Measurements from ENCODE around the gene TMEM220.
A peak's percentile ranks its signal among the peaks of the same experiment; 100 is the strongest.
"Not testable (repeated sequence)": the region's sequence is repeated elsewhere in the genome, so short reads cannot be mapped to it uniquely, and the experiment has no call there.

Gene TMEM220

DNA sequence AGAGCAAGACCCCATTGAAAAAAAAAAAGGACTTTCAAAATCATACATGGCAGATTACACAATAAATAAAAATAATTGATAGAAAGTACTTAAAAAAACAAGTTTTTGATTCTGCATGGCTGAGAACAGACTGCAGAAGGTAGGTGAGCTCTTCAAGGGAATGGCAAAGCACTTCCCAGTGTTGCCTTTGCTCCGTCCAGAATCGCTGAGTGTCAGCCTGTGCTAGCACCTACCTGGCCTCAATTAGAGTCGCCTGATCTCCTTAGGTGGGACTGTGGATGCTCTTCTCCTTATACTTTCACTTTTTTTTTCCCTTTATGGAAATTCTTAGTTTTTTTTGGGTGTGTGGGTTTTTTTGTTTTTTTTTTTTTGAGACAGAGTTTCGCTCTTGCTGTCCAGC lies 6.0 kb upstream of the TMEM220 start:
- no peak overlapping the region for H3K4me3 ChIP-seq (ENCODE audit: low read depth, low read length)
- ChIA-PET POLR2A (no interaction called here), CTCF (interaction anchor here (1.0 to 4.7 kb wide), 10 partner anchors 8 to 1253 kb away, joined by 3 to 128 read pairs (median 11); no protein-coding TSS in a partner anchor)
- TF ChIP-seq, protein P1, sequence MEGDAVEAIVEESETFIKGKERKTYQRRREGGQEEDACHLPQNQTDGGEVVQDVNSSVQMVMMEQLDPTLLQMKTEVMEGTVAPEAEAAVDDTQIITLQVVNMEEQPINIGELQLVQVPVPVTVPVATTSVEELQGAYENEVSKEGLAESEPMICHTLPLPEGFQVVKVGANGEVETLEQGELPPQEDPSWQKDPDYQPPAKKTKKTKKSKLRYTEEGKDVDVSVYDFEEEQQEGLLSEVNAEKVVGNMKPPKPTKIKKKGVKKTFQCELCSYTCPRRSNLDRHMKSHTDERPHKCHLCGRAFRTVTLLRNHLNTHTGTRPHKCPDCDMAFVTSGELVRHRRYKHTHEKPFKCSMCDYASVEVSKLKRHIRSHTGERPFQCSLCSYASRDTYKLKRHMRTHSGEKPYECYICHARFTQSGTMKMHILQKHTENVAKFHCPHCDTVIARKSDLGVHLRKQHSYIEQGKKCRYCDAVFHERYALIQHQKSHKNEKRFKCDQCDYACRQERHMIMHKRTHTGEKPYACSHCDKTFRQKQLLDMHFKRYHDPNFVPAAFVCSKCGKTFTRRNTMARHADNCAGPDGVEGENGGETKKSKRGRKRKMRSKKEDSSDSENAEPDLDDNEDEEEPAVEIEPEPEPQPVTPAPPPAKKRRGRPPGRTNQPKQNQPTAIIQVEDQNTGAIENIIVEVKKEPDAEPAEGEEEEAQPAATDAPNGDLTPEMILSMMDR (IDR thresholded peaks at IDR 0.05; ENCODE audit: insufficient read depth, low read length, missing control alignments), result no peak
- DNase-seq (ENCODE audit: low read depth, low spot score), result no peak

DNA sequence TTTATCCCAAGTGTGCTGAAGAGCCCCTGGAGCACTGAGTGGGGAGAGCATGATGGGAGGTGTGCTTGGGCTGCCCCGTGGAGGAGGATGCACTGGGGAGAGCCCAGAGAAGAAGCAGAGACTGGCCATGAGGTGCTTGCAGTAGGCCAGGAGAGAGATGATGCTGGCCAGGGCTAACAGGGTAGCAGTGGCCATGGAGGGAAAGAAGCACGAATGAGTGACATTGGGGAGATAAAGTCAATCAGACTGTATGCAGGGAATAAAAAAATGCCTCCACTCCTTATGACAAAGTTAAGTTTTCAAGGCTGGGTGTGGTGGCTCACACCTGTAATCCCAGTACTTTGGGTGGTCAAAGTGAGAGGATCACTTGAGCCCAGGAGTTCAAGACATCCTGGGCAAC lies 5.4 kb upstream of the TMEM220 start:
- POLR2A ChIA-PET, result no interaction called here
- CTCF ChIA-PET, result interaction anchor here (1.8 to 4.7 kb wide), 6 partner anchors 8 to 1251 kb away, joined by 5 to 128 read pairs (median 24); no protein-coding TSS in a partner anchor
- H3K4me3 ChIP-seq (ENCODE audit: low read depth, low read length), result no peak overlapping the region
- no peak for DNase-seq (ENCODE audit: low read depth, low spot score)
- TF ChIP-seq, protein P1 (IDR thresholded peaks at IDR 0.05; ENCODE audit: insufficient read depth, low read length, missing control alignments), result no peak

DNA sequence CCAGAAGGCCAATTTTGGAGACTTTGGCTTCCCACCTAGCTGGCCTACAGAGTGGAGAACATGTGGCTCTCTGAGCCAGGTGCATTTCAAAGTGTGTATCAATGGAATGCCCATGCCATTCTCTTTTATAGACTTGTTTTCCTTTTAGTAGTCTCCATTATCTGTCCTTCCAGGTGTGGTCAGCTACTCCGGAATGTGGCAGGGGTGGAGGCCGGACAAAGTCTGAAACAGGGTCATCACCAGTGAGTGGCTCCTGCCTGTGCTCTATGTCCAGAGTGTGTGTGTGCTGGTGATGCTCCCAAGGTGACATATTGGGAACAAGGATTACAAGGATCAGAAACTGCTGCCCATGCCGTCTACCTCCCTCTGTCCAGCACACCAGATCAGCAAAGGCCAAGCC lies 3.8 kb upstream of the TMEM220 start:
- ChIA-PET CTCF (interaction anchor here (1.1 to 4.7 kb wide), 3 partner anchors 87 to 112 kb away, joined by 3 to 128 read pairs (median 18); no protein-coding TSS in a partner anchor), POLR2A (no interaction called here)
- H3K4me3 ChIP-seq (ENCODE audit: low read depth, low read length), result no peak overlapping the region
- no peak for DNase-seq (ENCODE audit: low read depth, low spot score)
- TF ChIP-seq, protein P1 (IDR thresholded peaks at IDR 0.05; ENCODE audit: insufficient read depth, low read length, missing control alignments), result no peak

DNA sequence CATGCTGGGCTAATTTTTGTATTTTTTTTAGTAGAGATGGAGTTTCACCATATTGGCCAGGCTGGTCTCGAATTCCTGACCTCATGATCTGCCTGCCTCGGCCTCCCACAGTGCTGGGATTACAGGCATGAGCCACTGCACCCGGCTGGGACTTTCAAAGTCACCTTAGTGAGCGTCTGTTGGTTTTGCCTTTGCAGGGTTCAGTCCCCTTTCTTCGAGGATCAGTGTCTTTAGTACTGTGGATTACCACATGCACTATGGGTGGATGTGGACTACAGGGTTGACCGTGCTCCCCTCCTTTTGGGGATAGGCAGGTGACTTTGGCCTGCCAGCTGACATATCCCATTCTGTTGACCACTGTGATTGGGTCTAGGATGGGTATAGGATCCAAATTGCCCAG lies 2.3 kb upstream of the TMEM220 start:
- CTCF ChIA-PET, result interaction anchor here (1.1 to 3.3 kb wide), 2 partner anchors 86 to 112 kb away, joined by 7 to 18 read pairs; no protein-coding TSS in a partner anchor

DNA sequence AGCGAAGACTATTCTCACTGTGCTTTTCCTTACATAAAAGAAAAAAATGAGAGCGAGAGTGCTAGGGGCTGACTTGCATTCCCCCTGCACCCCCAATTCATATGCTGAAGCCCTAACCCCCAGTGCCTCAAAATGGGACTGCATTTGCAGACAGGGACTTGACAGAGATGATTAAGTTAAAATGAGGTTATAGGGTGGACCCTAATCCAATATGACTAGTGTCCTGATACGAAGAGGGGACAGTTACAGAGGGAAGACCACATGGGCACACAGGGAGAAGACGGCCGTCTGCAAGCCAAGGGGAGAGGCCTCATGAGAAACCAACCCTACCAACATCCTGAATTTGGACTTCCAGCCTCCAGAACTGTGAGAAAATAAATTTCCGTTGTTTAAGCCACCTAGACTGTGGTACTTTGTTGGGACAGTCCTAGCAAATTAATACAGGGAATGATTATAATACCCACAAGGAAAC lies 1.6 kb upstream of the TMEM220 start:
- ChIA-PET CTCF (interaction anchor here (1.2 to 3.3 kb wide), 4 partner anchors 85 to 114 kb away, joined by 4 to 18 read pairs (median 9); no protein-coding TSS in a partner anchor), POLR2A (no interaction called here)
- no peak overlapping the region for H3K4me3 ChIP-seq (ENCODE audit: low read depth, low read length)
- no peak for DNase-seq (ENCODE audit: low read depth, low spot score)
- TF ChIP-seq, protein P1 (IDR thresholded peaks at IDR 0.05; ENCODE audit: insufficient read depth, low read length, missing control alignments), result no peak

More for the DNA sequence above, 2.3 kb upstream of the TMEM220 start:
- DNase-seq (ENCODE audit: low read depth, low spot score); H3K4me3 ChIP-seq (ENCODE audit: low read depth, low read length); POLR2A ChIA-PET: not testable (repeated sequence)

DNA sequence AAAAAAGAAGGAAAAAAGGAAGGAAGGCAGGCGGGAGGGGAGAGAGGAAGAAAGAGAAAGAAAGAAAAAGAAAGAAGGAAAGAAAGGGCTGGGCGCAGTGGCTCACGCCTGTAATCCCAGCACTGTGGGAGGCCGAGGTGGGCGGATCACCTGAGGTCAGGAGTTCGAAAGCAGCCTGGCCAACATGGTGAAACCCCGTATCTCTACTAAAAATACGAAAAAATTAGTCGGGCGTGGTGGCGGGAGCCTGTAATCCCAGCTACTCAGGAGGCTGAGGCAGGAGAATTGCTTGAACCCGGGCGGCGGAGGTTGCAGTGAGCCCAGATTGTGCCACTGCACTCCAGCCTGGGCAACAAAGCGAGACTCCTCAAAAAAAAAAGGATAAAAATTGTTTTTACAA lies 424 bp upstream of the TMEM220 start:
- H3K4me3 ChIP-seq (ENCODE audit: low read depth, low read length), result peak overlapping the region; percentile 66
- CTCF ChIA-PET, result interaction anchor here (0.6 to 2.4 kb wide), 6 partner anchors 27 to 1266 kb away, joined by 3 to 13 read pairs (median 4); no protein-coding TSS in a partner anchor
- POLR2A ChIA-PET, result interaction anchor here (0.7 kb wide), 1 partner anchor 128 kb away, joined by 5 read pairs; no protein-coding TSS in a partner anchor
- not testable (repeated sequence) for DNase-seq (ENCODE audit: low read depth, low spot score)

DNA sequence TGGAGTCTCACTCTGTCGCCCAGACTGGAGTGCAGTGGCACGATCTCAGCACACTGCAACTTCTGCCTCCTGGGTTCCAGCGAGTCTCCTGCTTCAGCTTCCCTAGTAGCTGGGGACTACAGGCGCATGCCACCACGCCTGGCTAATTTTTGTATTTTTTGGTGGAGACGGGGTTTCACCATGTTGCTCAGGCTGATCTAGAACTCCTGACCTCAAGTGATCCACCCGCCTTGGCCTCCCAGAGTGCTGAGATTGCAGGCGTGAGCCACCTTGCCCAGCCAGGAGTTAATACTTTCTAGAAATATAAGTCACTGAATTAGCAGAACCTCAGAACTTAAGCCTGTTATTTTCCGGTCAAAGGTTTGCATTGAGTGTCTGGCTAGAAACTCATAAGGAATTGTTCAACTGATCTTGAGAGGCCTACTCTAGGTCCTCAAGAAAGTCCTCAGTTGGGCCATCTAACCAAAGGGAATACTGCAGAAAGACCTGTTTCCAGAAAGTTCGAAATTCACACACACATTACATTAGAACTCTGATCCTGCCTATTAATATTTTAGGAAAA lies 1.4 kb downstream of the TMEM220 start:
- CTCF ChIA-PET, result interaction anchor here (2.4 kb wide), 1 partner anchor 8 kb away, joined by 11 read pairs; no protein-coding TSS in a partner anchor
- TF ChIP-seq, protein P1 (IDR thresholded peaks at IDR 0.05; ENCODE audit: insufficient read depth, low read length, missing control alignments), result no peak
- POLR2A ChIA-PET, result no interaction called here
- no peak for DNase-seq (ENCODE audit: low read depth, low spot score)
- H3K4me3 ChIP-seq (ENCODE audit: low read depth, low read length), result no peak overlapping the region

Measured in AG04449 (cell line).